ENCODE measurements around the gene IL3RA. TPM values are rescaled to one million over a fixed set of nuclear protein-coding genes. Genes with fewer than 3 reads are reported as not detected.

The IL3RA gene
- total and polyA plus RNA-seq, 12 donors, result 4.5 to 20.8 (median 5.3) TPM

- no peaks in the 10 kb centered on the region for H3K4me1 ChIP-seq
- ATAC-seq (no peak), DNase-seq (no peak)
- H3K4me3 ChIP-seq, result no peak overlapping the region
- no peaks in the 10 kb centered on the region for H3K27me3 ChIP-seq
- intact Hi-C loops (cut with DNase I), result no loop called here
- TF ChIP-seq, protein P1, sequence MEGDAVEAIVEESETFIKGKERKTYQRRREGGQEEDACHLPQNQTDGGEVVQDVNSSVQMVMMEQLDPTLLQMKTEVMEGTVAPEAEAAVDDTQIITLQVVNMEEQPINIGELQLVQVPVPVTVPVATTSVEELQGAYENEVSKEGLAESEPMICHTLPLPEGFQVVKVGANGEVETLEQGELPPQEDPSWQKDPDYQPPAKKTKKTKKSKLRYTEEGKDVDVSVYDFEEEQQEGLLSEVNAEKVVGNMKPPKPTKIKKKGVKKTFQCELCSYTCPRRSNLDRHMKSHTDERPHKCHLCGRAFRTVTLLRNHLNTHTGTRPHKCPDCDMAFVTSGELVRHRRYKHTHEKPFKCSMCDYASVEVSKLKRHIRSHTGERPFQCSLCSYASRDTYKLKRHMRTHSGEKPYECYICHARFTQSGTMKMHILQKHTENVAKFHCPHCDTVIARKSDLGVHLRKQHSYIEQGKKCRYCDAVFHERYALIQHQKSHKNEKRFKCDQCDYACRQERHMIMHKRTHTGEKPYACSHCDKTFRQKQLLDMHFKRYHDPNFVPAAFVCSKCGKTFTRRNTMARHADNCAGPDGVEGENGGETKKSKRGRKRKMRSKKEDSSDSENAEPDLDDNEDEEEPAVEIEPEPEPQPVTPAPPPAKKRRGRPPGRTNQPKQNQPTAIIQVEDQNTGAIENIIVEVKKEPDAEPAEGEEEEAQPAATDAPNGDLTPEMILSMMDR (IDR thresholded peaks at IDR 0.05), result no peak
- no peak overlapping the region for H3K27ac ChIP-seq
- H3K9me3 ChIP-seq, result peaks cover 0 to 8% (median 0%) of the 10 kb centered on the region in 11 donors
- peaks cover 0 to 43% (median 0%) of the 10 kb centered on the region in 9 donors for H3K36me3 ChIP-seq
- WGBS, 2 donors, result 42 to 53% methylated on average over 15 of the region's 15 CpGs
Measured at GRCh38 chrX:1300449-1300848, 36.1 kb upstream of the IL3RA start.

- peaks cover 0 to 6% (median 0%) of the 10 kb centered on the region in 11 donors for H3K9me3 ChIP-seq
- no peaks in the 10 kb centered on the region for H3K27me3 ChIP-seq
- TF ChIP-seq, protein P1 (IDR thresholded peaks at IDR 0.05), result no peak
- ATAC-seq (no peak), DNase-seq (no peak)
- H3K36me3 ChIP-seq, result peaks cover 0 to 50% (median 0%) of the 10 kb centered on the region in 9 donors
- H3K27ac ChIP-seq, result no peak overlapping the region
- H3K4me3 ChIP-seq, result no peak overlapping the region
- intact Hi-C loops (cut with DNase I), result no loop called here
- WGBS, 2 donors, result 90 to 91% methylated on average over 14 of the region's 14 CpGs
- no peaks in the 10 kb centered on the region for H3K4me1 ChIP-seq
Measured at GRCh38 chrX:1305411-1305810, 31.2 kb upstream of the IL3RA start.

GRCh38 chrX:1306909-1307625 is 29.5 kb upstream of the IL3RA start:
- Histone ChIP-seq H3K9me3 (peaks cover 0 to 6% (median 0%) of the 10 kb centered on the region in 11 donors), H3K27me3 (no peaks in the 10 kb centered on the region), H3K36me3 (peaks cover 0 to 45% (median 0%) of the 10 kb centered on the region in 9 donors), H3K4me3 (no peak overlapping the region), H3K27ac (no peak overlapping the region), H3K4me1 (no peaks in the 10 kb centered on the region)
- TF ChIP-seq, protein P1 (IDR thresholded peaks at IDR 0.05), result no peak
- ATAC-seq, result no peak
- 88 to 90% methylated on average over 15 of the region's 15 CpGs for WGBS, 2 donors
- intact Hi-C loops (cut with DNase I), result no loop called here
- DNase-seq, result no peak

- Histone ChIP-seq H3K4me1 (no peaks in the 10 kb centered on the region), H3K27ac (no peak overlapping the region), H3K27me3 (no peaks in the 10 kb centered on the region), H3K4me3 (no peak overlapping the region), H3K9me3 (peaks cover 0 to 6% (median 0%) of the 10 kb centered on the region in 11 donors), H3K36me3 (peaks cover 0 to 41% (median 0%) of the 10 kb centered on the region in 9 donors)
- intact Hi-C loops (cut with DNase I), result no loop called here
- WGBS, 2 donors, result 89 to 90% methylated on average over 10 of the region's 10 CpGs
- DNase-seq, result no peak
- TF ChIP-seq, protein P1 (IDR thresholded peaks at IDR 0.05), result no peak
- no peak for ATAC-seq
Measured at GRCh38 chrX:1307626-1308340, 28.8 kb upstream of the IL3RA start.
